SK-N-SH treated with all-trans-retinoic acid at 6 μM for 48 hours (cell line): ENCODE data around the gene GALNT13.

ENCODE experiments used
- ATAC-seq: fragments of 200-7000 bp; cut with Tn5 transposase; 3 replicates; pipeline ENCODE4 v1.9.1; 2020; ENCODE audit warnings: mild to moderate bottlenecking, moderate library complexity
- ARNTL ChIP-seq: fragments of 450-650 bp; formaldehyde crosslinking; IDR thresholded peaks from 2 replicates; pipeline ENCODE4 v1.5.0; 2020; ENCODE audit warnings: low read depth, mild to moderate bottlenecking, moderate library complexity, borderline replicate concordance
- BACH2 ChIP-seq: fragments of 250-450 bp; sonication (Bioruptor Pico); IDR thresholded peaks from 2 replicates; pipeline ENCODE4 v1.9.0; 2021; ENCODE audit warnings: mild to moderate bottlenecking, borderline replicate concordance
- ESRRG ChIP-seq: fragments of 250-450 bp; sonication (Bioruptor Pico); IDR thresholded peaks from 2 replicates; pipeline ENCODE4 v1.6.1; 2021; ENCODE audit warnings: mild to moderate bottlenecking
- GLIS3 ChIP-seq: fragments of 250-450 bp; sonication (Bioruptor Pico); IDR thresholded peaks from 2 replicates; pipeline ENCODE4 v1.5.0; 2020; ENCODE audit warnings: mild to moderate bottlenecking, moderate library complexity
- ISL1 ChIP-seq: fragments of 250-450 bp; sonication (Bioruptor Pico); IDR thresholded peaks from 2 replicates; pipeline ENCODE4 v2.1.2; 2022; ENCODE audit warnings: mild to moderate bottlenecking, moderate library complexity
- OSR1 ChIP-seq: fragments of 250-450 bp; sonication (Bioruptor Pico); IDR thresholded peaks from 2 replicates; pipeline ENCODE4 v1.8.0; 2022; ENCODE audit warnings: moderate library complexity, mild to moderate bottlenecking, inconsistent platforms
- PPARA ChIP-seq: fragments of 250-450 bp; sonication (Bioruptor Pico); IDR thresholded peaks from 2 replicates; pipeline ENCODE4 v1.5.0; 2020; ENCODE audit warnings: mild to moderate bottlenecking, borderline replicate concordance
- RARB ChIP-seq: fragments of 250-450 bp; sonication (Bioruptor Pico); IDR thresholded peaks from 2 replicates; pipeline ENCODE4 v1.8.0; 2021; ENCODE audit warnings: mild to moderate bottlenecking, moderate library complexity
- SNAI2 ChIP-seq: fragments of 250-450 bp; sonication (Bioruptor Pico); IDR thresholded peaks from 2 replicates; pipeline ENCODE4 v1.5.0; 2020; ENCODE audit warnings: mild to moderate bottlenecking, moderate library complexity
- TCF4 ChIP-seq: fragments of 250-450 bp; sonication (Bioruptor Pico); IDR thresholded peaks from 2 replicates; pipeline ENCODE4 v1.8.0; 2021; ENCODE audit warnings: mild to moderate bottlenecking, moderate library complexity, borderline replicate concordance
- ZC3H10 ChIP-seq: fragments of 250-450 bp; sonication (Bioruptor Pico); IDR thresholded peaks from 2 replicates; pipeline ENCODE4 v1.5.1; 2021; ENCODE audit warnings: mild to moderate bottlenecking, moderate library complexity
- ZFP3 ChIP-seq: fragments of 250-450 bp; sonication (Bioruptor Pico); IDR thresholded peaks from 2 replicates; pipeline ENCODE4 v1.5.0; 2020; ENCODE audit warnings: mild to moderate bottlenecking, moderate library complexity
- ZFP30 ChIP-seq: fragments of 450-650 bp; formaldehyde crosslinking; IDR thresholded peaks from 2 replicates; pipeline ENCODE4 v1.5.0; 2022; ENCODE audit warnings: mild to moderate bottlenecking, moderate library complexity
- ZNF565 ChIP-seq: fragments of 450-650 bp; formaldehyde crosslinking; conservative IDR thresholded peaks from 2 replicates; pipeline ENCODE4 v1.5.0; 2020; ENCODE audit warnings: low read depth, mild to moderate bottlenecking, moderate library complexity
- TF ChIP-seq, protein P1 (sequence below): fragments of 250-450 bp; sonication (Bioruptor Pico); IDR thresholded peaks from 2 replicates; pipeline ENCODE4 v1.5.1; 2021; ENCODE audit warnings: mild to moderate bottlenecking, moderate library complexity
- TF ChIP-seq, protein P2 (sequence below): fragments of 250-450 bp; sonication (Bioruptor Pico); IDR thresholded peaks from 2 replicates; pipeline ENCODE4 v1.8.0; 2021; ENCODE audit warnings: low read depth, mild to moderate bottlenecking, moderate library complexity, borderline replicate concordance
- TF ChIP-seq, protein P3 (sequence below): fragments of 250-450 bp; sonication (Bioruptor Pico); IDR thresholded peaks from 2 replicates; pipeline ENCODE4 v1.5.1; 2020; ENCODE audit warnings: low read depth, mild to moderate bottlenecking, moderate library complexity
- TF ChIP-seq, protein P4 (sequence below): fragments of 250-450 bp; sonication (Bioruptor Pico); IDR thresholded peaks from 2 replicates; pipeline ENCODE4 v1.5.0; 2020; ENCODE audit warnings: mild to moderate bottlenecking, moderate library complexity

The GALNT13 gene

DNA sequence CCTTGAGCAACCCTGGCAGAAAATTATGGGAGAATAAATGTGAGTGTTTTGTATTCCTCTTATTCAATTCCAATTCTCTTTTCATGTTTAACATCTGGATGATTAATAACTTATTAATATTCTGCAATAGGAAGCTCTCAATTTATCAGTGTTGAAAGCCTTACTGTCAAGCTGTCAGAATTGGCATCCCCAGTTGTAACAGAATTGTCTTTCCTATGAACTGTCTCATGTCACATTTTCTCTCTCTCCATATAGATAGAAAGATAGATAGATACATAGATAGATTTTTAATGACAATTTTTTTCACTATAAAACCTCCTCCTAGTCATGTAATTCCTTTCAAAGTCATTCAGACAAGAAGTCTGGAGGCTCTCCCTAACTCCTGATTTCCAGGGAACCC lies 331.5 kb downstream of the GALNT13 start:
- no peak for ATAC-seq
- TF ChIP-seq ZFP30 (CRISPR knock-in tag) (no peak), RARB (CRISPR knock-in tag) (no peak), ESRRG (no peak), OSR1 (CRISPR knock-in tag) (no peak), ZNF565 (CRISPR knock-in tag) (no peak)
- TF ChIP-seq, protein P1, sequence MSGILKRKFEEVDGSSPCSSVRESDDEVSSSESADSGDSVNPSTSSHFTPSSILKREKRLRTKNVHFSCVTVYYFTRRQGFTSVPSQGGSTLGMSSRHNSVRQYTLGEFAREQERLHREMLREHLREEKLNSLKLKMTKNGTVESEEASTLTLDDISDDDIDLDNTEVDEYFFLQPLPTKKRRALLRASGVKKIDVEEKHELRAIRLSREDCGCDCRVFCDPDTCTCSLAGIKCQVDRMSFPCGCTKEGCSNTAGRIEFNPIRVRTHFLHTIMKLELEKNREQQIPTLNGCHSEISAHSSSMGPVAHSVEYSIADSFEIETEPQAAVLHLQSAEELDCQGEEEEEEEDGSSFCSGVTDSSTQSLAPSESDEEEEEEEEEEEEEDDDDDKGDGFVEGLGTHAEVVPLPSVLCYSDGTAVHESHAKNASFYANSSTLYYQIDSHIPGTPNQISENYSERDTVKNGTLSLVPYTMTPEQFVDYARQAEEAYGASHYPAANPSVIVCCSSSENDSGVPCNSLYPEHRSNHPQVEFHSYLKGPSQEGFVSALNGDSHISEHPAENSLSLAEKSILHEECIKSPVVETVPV (CRISPR knock-in tag): no peak
- TF ChIP-seq, protein P2, sequence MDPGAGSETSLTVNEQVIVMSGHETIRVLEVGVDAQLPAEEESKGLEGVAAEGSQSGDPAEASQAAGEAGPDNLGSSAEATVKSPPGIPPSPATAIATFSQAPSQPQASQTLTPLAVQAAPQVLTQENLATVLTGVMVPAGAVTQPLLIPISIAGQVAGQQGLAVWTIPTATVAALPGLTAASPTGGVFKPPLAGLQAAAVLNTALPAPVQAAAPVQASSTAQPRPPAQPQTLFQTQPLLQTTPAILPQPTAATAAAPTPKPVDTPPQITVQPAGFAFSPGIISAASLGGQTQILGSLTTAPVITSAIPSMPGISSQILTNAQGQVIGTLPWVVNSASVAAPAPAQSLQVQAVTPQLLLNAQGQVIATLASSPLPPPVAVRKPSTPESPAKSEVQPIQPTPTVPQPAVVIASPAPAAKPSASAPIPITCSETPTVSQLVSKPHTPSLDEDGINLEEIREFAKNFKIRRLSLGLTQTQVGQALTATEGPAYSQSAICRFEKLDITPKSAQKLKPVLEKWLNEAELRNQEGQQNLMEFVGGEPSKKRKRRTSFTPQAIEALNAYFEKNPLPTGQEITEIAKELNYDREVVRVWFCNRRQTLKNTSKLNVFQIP (CRISPR knock-in tag): no peak
- TF ChIP-seq, protein P3, sequence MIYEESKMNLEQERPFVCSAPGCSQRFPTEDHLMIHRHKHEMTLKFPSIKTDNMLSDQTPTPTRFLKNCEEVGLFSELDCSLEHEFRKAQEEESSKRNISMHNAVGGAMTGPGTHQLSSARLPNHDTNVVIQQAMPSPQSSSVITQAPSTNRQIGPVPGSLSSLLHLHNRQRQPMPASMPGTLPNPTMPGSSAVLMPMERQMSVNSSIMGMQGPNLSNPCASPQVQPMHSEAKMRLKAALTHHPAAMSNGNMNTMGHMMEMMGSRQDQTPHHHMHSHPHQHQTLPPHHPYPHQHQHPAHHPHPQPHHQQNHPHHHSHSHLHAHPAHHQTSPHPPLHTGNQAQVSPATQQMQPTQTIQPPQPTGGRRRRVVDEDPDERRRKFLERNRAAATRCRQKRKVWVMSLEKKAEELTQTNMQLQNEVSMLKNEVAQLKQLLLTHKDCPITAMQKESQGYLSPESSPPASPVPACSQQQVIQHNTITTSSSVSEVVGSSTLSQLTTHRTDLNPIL: no peak

DNA sequence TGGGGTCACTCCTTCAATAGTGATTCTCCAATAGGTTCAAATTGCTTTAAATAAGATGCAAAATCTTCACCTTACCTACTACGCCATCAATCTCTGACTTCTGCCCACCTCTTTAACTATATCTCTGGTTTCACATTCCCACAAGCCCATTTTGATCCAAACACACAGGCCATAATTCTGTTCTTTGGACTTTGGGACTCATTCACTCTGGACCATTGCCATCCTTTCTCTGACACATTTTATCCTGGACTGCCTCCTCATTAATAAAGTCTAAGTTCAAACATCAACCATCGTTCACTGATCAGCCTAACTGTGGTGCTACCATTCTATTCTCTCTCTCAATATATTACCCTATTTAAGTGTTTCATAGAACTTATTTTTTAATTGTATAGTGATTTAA lies 332.2 kb downstream of the GALNT13 start:
- no peak for ATAC-seq

DNA sequence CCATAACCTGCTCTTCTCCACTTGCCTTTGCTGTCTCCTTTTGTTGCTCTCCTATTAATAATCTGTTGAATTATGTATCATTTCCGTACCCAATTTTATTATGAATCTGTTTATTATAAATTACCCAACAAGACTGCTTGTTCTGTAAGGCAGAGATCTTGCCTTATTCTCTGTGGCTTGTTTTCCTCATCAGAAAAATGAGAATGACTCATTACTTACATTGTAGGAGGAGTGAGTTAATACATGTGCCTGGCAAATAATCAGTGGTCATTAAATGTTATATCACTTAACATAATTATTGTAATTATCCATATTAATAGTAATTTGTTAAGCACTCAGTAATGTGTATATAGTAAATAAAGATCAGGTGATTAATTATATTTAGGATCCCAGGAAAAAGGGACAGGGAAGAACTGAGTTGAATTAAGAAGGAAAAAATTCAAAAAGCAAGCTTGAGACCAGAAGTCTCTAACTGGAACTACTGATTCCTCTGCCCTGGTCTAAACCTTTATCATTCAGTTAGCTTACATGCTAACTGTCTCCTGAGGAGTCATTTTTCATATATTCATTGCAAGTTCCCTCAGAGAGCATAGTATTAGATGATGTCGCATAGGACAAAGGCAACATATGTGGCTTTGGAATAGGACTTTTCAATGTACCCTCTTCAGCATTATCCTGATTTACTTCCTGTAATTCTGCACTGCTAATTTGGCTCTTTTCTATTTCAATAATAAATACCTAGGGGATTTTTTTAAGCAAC lies 335.7 kb downstream of the GALNT13 start:
- no peak for TF ChIP-seq ESRRG
- no peak for TF ChIP-seq BACH2 (CRISPR knock-in tag)
- no peak for TF ChIP-seq ISL1 (CRISPR knock-in tag)
- TF ChIP-seq, protein P1 (CRISPR knock-in tag): no peak
- TF ChIP-seq, protein P4, sequence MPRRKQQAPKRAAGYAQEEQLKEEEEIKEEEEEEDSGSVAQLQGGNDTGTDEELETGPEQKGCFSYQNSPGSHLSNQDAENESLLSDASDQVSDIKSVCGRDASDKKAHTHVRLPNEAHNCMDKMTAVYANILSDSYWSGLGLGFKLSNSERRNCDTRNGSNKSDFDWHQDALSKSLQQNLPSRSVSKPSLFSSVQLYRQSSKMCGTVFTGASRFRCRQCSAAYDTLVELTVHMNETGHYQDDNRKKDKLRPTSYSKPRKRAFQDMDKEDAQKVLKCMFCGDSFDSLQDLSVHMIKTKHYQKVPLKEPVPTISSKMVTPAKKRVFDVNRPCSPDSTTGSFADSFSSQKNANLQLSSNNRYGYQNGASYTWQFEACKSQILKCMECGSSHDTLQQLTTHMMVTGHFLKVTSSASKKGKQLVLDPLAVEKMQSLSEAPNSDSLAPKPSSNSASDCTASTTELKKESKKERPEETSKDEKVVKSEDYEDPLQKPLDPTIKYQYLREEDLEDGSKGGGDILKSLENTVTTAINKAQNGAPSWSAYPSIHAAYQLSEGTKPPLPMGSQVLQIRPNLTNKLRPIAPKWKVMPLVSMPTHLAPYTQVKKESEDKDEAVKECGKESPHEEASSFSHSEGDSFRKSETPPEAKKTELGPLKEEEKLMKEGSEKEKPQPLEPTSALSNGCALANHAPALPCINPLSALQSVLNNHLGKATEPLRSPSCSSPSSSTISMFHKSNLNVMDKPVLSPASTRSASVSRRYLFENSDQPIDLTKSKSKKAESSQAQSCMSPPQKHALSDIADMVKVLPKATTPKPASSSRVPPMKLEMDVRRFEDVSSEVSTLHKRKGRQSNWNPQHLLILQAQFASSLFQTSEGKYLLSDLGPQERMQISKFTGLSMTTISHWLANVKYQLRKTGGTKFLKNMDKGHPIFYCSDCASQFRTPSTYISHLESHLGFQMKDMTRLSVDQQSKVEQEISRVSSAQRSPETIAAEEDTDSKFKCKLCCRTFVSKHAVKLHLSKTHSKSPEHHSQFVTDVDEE: no peak
- TF ChIP-seq PPARA (CRISPR knock-in tag): no peak
- TF ChIP-seq, protein P2 (CRISPR knock-in tag): no peak
- TF ChIP-seq ZC3H10 (CRISPR knock-in tag): no peak
- TF ChIP-seq OSR1 (CRISPR knock-in tag): no peak
- TF ChIP-seq GLIS3 (CRISPR knock-in tag): no peak
- no peak for ATAC-seq

More for the DNA sequence above, 332.2 kb downstream of the GALNT13 start:
- no peak for TF ChIP-seq ZFP3 (CRISPR knock-in tag)
- no peak for TF ChIP-seq TCF4 (CRISPR knock-in tag)
- TF ChIP-seq ARNTL (CRISPR knock-in tag): no peak
- TF ChIP-seq BACH2 (CRISPR knock-in tag): no peak
- TF ChIP-seq SNAI2: no peak
- TF ChIP-seq ESRRG: no peak
- no peak for TF ChIP-seq ZNF565 (CRISPR knock-in tag)
- TF ChIP-seq, all 23 proteins: peak for 0
